Forelimb muscle (tissue), 1 donor: ENCODE measurements around the gene SYT11. TPM values are rescaled to one million over a fixed set of nuclear protein-coding genes. Genes with fewer than 3 reads are reported as not detected.
"Not testable (repeated sequence)": the region's sequence is repeated elsewhere in the genome, so short reads cannot be mapped to it uniquely, and the experiment has no call there.

Source experiments
- DNase-seq: peaks from one replicate; pipeline ENCODE4 v3.0.0-alpha.2; 2013; ENCODE audit warnings: low read depth
- polyA plus RNA-seq: library from polyadenylated mRNA; unstranded; fragments of 120-200 nt; gene quantifications from one replicate; pipeline ENCODE4 v1.2.1, GENCODE V29; 2013; ENCODE audit not compliant: insufficient read length

SYT11 gene
- polyA plus RNA-seq, 1 donor: 14.1 TPM

GRCh38 chr1:155899683-155900082, 40.3 kb downstream of the SYT11 start:
- no peak for DNase-seq

DNA sequence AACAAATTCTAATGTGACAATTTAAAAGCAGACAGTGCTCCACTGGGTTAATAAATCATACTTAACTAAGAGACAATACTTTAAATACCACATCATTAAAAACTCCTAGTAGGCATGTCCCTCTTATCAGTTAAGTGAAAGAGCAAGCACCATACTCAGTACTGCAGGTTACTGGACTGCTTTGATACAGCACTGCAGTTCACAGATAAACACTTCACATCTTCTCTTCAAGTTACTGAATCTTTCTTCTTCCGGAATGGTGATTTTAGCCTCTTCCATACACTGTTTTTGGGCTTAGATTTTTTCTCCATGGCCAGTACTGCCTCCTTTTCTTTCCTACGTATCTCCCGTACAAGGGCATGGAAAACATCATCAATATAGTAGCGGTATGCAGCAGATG, 40.8 kb downstream of the SYT11 start:
- no peak for DNase-seq

DNA sequence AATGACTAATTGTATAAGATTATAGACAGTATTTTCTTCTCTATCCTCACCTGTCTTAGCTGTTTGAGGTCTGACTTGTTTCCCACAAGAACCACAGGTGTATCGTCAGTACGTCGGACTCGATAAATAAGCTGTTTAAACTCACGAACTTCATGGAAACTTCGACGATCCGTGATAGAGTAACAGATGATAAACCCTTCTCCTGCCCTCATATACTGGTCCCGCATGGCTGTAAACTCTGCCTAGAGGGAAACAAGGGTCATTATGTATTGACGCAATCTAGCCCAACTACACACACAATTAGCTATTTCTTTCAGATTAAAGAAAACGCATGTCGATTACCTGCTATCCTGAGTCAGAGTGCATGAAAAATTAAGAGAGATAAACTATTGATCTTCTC, 44.9 kb downstream of the SYT11 start:
- no peak for DNase-seq

DNA sequence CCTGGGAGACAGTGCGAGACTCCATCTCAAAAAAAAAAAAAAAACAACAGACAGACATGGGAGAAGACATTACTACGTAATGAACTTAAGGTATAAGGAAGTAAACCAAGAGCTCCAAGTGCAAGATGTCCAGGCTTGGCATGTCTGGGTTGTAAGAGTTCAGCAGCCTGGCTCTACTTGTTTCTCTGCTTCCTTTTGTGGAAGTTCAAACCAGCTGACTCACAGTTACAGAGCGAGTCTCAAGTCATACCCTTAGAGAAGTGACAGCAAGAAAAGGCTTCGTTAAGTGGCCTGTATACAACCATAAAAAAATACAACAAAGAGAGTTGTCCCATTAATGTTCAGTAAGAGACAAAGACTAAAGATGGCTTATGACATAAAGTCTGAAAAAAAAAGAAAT, 50.5 kb downstream of the SYT11 start:
- no peak for DNase-seq

- DNase-seq: no peak
These were observed 51.3 kb downstream of the SYT11 start for GRCh38 chr1:155910621-155911121.

GRCh38 chr1:155911156-155912055, 52.0 kb downstream of the SYT11 start, which contains the start of gene RIT1:
Gene RIT1 (minus strand): TSS chr1:155911349. CDS start chr1:155910761, 588 bp downstream.
- peak; percentile 43 for DNase-seq

- no peak for DNase-seq
These were observed 52.7 kb downstream of the SYT11 start for GRCh38 chr1:155912056-155912536.

GRCh38 chr1:155913969-155914757, 54.8 kb downstream of the SYT11 start:
- no peak for DNase-seq

DNA sequence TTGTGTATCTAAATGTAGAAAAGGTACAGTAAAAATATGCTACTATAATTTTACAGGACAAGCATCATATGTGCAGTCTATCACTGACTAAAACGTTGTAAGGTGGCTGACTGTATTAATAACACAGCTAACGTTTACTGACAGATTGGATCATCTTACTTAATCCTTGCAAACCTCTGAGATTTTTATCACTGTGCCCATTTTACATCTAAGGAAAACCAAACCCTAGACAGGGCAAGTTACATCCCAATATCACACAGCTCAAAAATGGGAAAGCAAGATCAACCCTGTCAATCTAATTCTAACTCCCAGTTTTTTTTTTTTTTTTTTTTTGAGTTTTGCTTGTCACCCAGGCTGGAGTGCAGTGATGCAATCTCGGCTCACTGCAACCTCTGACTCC, 59.3 kb downstream of the SYT11 start:
- no peak for DNase-seq

GRCh38 chr1:155919801-155920200, 60.4 kb downstream of the SYT11 start:
- no peak for DNase-seq

DNA sequence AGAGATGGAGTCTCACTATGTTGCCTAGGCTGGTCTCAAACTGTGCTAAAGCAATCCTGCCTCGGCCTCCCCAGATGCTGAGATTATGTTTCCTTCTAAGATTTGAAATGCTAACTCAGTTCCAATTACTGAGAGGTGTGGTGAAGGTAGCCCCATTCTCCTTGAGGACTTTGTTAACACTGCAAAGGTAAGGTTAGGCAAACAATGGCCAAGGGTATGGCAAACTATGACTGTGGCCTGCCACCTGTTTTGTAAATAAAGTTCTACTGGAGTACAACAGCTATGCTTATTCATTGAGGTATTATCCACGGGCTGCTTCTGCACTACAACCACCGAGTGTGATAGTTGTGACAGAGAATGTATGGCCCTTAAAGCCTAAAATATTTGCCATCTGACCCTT, 61.4 kb downstream of the SYT11 start:
- no peak for DNase-seq

DNA sequence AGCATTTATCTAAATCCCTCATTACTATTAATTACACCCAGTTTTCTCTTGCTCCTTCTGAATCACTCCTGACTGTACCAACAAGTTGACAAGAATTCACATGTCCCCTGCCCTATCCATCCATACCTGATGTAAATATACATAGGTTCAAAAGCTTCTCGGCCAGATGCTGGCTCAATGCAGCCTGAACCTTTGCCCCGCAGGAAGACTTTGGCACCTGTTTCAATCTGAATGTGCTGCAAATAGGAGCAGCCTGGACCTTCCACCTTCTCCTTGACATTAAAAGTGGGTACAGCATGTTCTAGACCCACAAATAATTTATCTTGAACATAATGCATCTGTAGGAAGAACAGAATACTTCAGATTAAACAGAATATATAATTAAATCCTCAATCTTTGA, 66.1 kb downstream of the SYT11 start:
- no peak for DNase-seq

GRCh38 chr1:155929057-155929456, 69.7 kb downstream of the SYT11 start:
- no peak for DNase-seq

DNA sequence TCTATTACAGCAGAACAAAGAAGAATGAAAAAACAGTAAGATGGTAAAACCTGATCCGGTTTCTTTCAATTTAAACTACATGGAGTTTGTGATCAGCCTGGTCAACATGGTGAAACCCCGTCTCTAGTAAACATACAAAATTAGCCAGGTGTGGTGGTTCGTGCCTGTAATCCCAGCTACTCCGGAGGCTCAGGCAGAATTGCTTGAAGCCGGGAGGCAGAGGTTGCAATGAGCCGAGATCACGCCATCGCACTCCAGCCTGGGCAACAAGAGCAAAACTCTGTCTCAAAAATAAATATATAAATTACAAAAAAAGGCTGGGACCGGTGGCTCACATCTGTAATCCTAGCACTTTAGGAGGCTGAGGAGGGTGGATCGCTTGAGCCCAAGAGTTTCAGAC, 71.4 kb downstream of the SYT11 start:
- DNase-seq: not testable (repeated sequence)

GRCh38 chr1:155931332-155932038, 72.1 kb downstream of the SYT11 start:
- no peak for DNase-seq

- DNase-seq: no peak
These were observed 72.7 kb downstream of the SYT11 start for GRCh38 chr1:155932081-155932480.

- DNase-seq: no peak
These were observed 73.1 kb downstream of the SYT11 start for GRCh38 chr1:155932487-155932886.

GRCh38 chr1:155933591-155934096, 74.3 kb downstream of the SYT11 start:
- no peak for DNase-seq

GRCh38 chr1:155934097-155934935, 74.9 kb downstream of the SYT11 start, which contains the start of gene KHDC4:
Gene KHDC4 (minus strand): TSS chr1:155934413. CDS start chr1:155934373, 40 bp downstream.
- peak; percentile 98 for DNase-seq
